ENCODE measurements around the gene FLOT1.

- no peak for TF ChIP-seq POLR2AphosphoS5 (IDR thresholded peaks at IDR 0.05)
- TF ChIP-seq CTCF (IDR thresholded peaks at IDR 0.05) = no peak
- TF ChIP-seq EP300 (IDR thresholded peaks at IDR 0.05) = no peak
- TF ChIP-seq POLR2A (IDR thresholded peaks at IDR 0.05) = no peak
These were observed 6.7 kb downstream of the FLOT1 start for GRCh38 chr6:30735668-30736314.
